GM19099 (cell line): Measurements from ENCODE around the gene MSRB3.

ENCODE experiments used
- POLR2A ChIP-seq: IDR thresholded peaks from 3 replicates; pipeline ENCODE4 v1.6.1; 2011; ENCODE audit warnings: low read depth; ENCODE audit not compliant: insufficient read length; ENCODE audit errors: extremely low read depth

MSRB3 gene

DNA sequence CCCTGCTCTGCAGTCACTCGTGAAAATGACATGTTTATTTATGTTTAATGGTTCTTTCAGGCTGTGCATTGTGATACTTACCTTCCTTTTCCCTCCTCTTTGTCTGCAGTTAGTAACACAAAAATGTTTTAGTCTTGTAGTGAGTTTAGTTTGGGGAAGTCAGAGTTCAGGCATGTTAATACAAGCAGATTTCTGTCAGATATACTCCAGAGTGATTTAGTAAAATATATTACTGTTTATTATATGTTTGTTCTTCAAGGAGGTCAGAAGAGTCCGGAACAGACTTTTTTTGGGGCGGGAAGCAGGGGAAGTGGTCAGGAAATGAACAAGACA lies 28.7 kb downstream of the MSRB3 start:
- no peak for TF ChIP-seq POLR2A

DNA sequence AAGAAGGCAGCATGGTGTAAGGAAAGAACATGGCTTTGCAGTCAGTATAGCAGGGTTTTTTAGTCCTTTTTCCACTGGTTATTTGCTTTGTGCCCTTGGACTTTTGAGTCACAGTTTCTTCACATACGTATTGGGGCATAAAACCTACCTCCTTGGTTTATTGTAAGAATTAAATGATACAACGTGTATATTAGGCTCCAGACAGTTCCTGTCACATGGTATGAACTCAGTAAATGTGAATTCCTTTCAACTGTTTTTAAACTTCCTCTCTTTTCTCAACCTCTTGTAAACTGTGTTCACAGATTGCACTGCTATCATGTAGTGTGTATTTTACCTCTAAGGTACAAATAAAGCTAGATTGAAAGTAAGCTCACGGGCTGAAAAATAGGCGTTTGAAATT lies 29.5 kb downstream of the MSRB3 start:
- no peak for TF ChIP-seq POLR2A

DNA sequence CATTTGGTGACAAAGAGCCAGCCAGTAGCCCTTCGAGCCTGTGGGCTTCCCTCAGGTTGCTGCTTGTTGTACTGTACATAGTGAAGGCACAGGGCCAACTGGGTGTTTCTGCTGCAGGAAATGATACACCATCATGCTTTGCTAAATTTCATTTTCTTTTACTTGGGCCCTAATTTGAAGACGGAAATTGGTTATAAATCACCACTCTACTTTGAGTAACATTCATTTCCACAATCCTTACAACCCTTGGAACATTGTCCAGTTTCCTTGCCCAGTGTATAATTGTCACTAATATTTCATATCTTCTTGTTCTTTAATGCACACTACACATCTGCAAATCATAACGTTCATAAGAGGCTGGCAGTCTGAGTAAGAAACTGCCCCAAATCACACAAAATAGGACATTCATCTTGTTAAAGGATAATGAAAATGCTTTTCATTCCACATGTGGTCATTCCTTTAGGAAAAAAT lies 30.2 kb downstream of the MSRB3 start:
- TF ChIP-seq POLR2A = no peak

DNA sequence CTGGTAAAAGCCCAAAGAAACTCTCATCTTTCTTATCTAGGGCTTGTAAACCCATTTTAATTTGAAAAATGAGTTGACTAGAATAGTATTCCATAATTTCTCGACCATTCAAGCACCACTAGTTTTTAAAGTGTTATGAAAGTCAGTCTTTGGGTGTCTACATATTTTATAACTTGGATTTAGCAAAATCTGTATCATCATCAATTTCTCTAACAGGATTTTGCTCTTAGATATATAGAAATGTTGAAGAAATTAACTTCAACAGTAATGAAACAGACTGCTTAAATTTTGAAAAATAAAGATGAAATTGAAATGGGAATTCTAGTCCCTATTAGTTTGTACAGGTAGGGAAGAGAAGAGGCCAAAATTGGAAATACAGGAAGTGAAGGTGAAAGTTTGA lies 32.8 kb downstream of the MSRB3 start:
- no peak for TF ChIP-seq POLR2A

DNA sequence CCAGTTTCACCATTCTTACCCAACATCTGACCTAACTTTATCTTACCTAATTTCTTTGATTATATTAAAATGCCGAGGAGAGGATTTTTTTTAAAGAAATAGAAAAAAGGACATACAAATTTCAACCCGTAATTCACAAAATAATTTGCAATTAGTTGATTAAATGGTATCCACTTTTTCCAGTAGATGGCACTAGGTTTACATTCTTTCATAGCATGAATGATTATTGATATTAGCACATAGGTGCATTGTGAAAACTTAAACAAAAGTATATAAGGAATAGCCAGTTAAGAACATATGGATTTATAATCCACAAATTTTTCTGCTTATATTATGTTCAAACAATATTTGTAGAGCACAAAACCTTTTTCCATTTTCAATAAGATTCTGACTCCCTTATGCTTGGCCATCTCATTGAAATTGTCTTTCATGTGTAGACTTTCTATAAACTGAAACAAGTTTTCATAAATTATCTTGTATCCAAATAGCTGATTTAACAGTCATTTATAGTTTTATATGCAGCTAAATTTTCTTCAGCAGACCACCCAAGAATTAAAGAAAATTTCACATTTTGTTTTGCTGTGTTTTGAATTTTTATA lies 35.3 kb downstream of the MSRB3 start:
- TF ChIP-seq POLR2A = no peak

DNA sequence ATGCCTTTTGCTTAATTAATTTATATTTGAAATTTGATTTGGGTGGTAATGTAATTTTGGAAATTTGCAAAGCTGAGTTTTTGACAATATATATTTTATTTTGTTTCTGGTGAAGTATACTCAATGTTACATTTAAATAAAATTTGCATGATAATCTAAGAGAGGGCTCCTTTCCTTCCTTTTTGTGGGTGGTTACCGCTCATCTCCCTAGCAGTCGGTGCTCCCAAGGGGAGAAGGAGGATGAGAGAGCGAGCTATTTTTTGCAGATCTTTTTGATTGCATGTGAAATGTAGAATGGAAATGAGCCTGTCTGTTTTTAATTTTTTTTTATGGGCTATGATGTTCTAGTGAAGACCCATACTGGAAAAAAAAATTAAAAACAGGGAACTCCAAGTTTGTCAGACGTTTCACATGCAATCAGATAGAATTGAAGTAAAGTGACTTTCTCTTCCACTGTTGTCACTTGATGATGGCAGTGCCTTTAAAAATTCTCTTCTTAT lies 39.8 kb downstream of the MSRB3 start:
- TF ChIP-seq POLR2A = no peak

DNA sequence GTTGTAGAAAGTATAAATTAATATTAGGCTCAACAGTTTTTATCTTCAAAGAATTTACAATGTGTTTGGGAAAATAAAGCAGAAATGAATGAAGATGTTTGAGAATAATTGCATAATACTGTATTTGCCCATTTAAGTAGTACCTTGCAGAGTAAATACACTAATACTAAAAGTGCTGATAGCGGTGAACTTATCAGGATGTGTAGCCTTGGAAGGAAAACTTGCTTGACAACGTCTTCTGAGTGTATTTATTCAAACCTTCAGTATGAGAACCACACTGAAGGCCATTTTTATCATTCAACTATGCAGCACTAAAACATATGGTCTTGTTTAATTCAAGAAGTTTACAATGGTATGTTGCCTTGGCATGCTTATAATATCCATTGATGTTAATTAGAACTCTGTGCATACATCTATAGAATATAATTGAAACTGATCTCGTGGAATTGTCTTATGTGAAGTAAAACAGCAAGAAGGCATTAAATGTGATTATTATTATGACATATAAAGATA lies 41.3 kb downstream of the MSRB3 start:
- no peak for TF ChIP-seq POLR2A

DNA sequence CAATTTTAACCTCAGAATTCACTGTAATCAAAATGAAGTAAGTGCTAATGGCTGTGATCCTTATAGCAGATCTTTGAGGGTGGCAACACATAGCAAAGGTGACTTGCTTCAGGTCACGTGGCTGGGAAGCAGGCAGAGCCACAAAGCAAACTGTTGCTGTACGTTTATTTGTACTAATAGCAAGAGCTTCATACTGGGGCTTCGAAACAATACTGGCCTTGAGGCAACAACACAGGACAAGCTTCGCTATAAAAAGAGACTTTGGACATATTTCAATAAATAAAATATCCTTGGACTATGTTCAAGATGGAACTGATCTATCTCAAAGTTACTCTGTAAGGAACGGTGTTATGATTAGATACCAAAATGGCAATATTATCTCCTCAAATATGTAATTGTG lies 44.6 kb downstream of the MSRB3 start:
- no peak for TF ChIP-seq POLR2A

DNA sequence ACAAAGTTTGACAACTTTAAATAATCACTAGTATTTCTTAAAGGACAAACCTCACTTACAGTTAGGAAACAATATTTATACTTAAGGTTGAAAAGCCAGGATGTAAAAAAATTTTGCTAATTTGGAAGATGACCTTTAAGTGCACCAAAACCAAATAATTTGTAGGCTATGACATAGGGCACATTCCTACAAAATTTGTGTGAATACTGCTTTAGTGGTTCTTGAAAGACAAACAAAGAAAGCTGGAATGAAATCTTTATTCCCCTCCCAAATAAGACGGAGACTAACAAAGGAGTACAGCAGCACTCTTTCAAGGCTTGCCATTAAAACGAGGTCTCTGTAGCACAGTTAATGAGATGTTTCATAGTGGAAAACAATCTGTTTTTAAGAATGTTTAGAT lies 45.6 kb downstream of the MSRB3 start:
- TF ChIP-seq POLR2A = no peak

DNA sequence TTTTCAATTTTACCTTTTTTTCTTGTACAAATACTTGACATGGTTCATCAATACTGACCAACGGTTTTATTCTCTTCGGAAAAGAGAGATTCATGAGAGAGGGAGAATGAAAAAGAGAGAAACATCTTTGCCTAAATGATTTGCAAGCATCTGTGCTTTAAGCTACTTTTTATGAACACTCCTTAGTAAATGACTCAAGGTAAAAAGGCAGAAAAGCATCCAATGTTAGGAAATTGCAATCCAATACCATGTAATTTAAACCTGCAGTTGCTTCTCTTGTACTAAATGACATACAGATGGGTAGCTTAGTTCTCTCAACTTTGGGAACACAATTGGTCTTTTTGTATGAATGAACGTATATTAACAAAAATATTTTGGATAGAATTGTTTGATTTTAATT lies 46.1 kb downstream of the MSRB3 start:
- TF ChIP-seq POLR2A = no peak

DNA sequence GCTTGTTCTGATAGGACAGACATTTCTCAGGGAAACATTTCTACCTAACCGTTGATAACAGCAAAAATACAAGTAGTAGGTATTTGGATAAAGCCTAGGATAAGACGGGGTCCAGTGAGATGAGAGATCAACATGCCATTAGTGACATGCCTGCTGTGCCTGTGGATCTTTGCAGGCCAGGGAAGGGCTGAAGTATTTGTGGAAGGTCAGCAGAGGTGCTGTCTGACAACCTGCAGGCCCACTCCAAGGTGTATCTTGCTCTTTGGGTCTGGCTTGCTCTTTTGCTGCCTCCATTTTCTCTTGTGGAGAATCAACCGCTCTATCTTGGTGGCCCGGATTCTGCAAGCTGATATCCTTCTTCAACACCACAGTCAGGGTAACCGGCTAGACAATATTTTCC lies 46.7 kb downstream of the MSRB3 start:
- no peak for TF ChIP-seq POLR2A

DNA sequence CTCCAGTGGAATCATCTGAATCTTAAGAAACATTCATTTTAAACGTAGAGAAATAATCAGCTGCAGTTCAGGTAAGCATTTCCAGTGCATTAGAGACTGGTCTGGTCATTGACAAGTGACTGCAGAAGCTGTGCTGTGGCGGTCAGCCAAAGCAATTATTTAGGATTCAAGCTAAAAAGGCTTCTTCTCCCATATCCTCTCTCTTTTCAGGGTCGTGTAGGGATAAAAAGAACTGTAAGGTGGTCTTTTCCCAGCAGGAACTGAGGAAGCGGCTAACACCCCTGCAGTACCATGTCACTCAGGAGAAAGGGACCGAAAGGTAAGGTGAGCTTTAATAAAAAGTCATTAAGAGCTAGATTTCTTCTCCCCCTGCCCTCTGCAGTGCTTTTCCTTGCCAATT lies 48.1 kb downstream of the MSRB3 start:
- TF ChIP-seq POLR2A = no peak

DNA sequence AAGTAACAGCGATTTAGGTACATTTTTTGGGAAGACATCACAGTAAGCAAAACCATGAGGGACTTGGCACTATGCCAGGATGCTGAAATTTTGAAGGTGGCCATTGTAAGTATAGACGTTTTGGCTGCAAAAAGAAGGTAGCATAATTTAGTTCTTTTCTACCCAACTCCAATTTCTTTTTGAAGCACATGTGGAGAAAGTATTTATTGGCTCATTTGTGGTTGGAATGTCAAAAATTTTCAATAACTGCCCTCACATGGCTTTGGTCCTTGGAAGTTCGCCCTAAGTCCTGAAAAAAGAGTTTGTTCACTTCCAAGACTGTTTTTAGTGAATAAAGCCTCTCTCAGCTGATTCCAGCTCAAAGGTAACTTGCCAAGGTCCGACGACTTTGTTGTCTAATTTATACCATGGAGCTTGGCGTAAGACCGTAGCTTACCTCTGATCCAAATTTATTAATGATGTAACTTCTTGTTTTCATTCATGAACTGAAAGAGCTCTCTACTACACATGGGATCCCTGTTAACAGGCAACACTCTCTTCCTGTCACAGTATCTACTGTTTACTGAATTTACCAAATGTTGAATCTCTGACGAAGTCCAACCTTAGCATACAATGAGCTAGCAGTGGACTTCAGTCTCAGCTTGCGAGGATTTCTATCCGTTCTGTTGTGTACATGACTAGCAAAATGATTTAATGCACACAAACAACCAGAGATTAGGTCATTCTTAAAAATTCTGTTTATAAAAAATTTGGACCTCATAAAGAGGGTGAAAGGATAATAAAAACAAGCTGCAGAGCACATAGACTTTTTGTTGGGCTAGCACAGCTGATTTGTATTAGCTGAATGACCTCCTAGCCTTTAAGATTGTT lies 49.0 kb downstream of the MSRB3 start:
- no peak for TF ChIP-seq POLR2A

DNA sequence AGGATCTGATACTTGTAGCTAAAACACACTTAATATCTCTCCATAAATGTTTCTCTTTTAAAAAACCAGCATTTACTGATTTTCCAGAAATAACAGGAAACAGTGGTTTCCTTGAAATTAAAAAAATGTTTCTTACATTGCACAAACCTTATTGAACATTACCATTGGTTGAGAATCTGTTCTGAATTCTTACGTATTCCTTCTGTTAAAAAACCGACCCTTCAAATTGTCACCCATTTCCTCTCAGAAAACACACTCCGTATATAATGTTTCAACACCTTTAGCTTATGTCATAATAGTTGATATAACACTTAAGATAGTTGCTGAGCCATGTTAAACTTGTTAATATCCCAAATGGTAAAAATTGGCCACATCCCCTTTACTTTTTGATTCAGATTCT lies 51.2 kb downstream of the MSRB3 start:
- no peak for TF ChIP-seq POLR2A

DNA sequence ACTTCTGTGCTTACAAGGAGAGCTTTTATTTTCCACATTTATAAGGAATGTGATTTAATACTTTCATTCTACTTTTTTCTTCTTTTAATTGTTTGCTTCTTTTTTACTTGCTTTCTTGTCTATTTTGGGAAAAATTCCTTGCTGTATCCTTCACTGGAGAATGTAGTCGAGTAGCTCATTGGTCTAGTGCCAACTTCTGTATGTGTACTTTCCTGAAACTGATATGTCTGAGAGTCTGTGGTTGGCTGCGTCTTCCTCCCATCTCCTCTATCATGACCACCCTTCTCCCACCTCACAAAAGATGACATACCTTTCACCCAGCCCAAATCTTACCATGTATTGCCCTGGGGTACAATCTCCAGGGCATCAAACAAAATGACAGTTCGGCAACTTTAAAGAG lies 51.8 kb downstream of the MSRB3 start:
- no peak for TF ChIP-seq POLR2A

DNA sequence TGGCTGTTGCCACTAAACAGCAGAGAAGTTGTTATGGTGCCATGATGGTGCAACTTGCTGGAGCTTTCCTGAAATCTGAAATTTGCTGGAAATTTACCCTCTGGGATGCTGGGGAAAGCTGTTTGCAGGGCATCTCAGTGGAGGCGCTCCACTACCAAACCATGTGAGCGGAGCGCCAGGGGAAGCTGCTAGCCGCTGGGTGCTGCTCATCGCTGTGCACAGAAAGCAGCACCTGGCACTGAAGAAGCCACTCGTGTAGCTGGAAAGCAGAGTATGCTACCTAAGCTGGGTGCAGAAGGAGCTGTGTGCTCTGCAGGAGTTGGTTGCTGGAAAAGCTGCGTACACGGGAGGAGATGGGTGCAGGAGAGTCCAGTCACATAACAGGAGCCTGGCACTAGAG lies 53.0 kb downstream of the MSRB3 start:
- TF ChIP-seq POLR2A = no peak
